Endothelial cell of umbilical vein (primary cell): ENCODE measurements around the gene KATNB1. TPM values are rescaled to one million over a fixed set of nuclear protein-coding genes. Genes with fewer than 3 reads are reported as not detected.

Source experiments
- BruUV-seq: library from RNA; stranded (reverse); fragments of 400-500 nt; replicated peaks from 2 replicates; lab custom pipeline; 2021; lab: Mats Ljungman, UMichigan
- CTCF ChIA-PET: fragments of 300-600, 350-600 bp; sonication (Branson Sonifier 250); formaldehyde crosslinking; loops from one replicate; lab custom pipeline; 2021; ENCODE audit warnings: antibody characterized with exemption, inconsistent platforms; lab: Charles Lee
- POLR2A ChIA-PET: fragments of 300-600, 350-600 bp; sonication (Branson Sonifier 250); formaldehyde crosslinking; loops from one replicate; lab custom pipeline; 2021; ENCODE audit warnings: antibody characterized with exemption, inconsistent platforms; lab: Charles Lee
- DNase-seq: peaks from one replicate; pipeline ENCODE4 v3.0.0-alpha.2; 2011; ENCODE audit warnings: low read depth, low spot score
- FAIRE-seq: peaks from 2 replicates; lab custom pipeline; 2011; peaks lifted over from hg19 to GRCh38; lab: Jason Lieb, UNC
- H2AFZ ChIP-seq: 2 replicates; pipeline ENCODE4 v1.6.0; 2012; ENCODE audit warnings: low read depth, low read length, control low read depth, inconsistent platforms
- H3K27ac ChIP-seq: 2 replicates; pipeline ENCODE4 v1.5.1; 2011; ENCODE audit warnings: low read depth, mild to moderate bottlenecking, control low read depth, low read length, moderate library complexity; ENCODE audit not compliant: insufficient read depth
- H3K27me3 ChIP-seq, 2 experiments: 2 replicates each; pipeline versions ENCODE4 v1.6.0 to v1.6.1; 2011; ENCODE audit warnings: low read length in 2 of 2, mixed read lengths in 1 of 2; ENCODE audit not compliant: control insufficient read depth in 2 of 2, insufficient read depth in 2 of 2
- H3K36me3 ChIP-seq, 2 experiments: 2 replicates in 1 of 2; 3 replicates in 1 of 2; pipeline ENCODE4 v1.5.1; 2011; ENCODE audit warnings: low read length in 2 of 2, mild to moderate bottlenecking in 1 of 2, moderate library complexity in 1 of 2; ENCODE audit not compliant: control insufficient read depth in 2 of 2, insufficient read depth in 2 of 2; ENCODE audit errors: extremely low read depth in 1 of 2
- H3K4me1 ChIP-seq: 3 replicates; pipeline ENCODE4 v1.5.1; 2011; ENCODE audit warnings: mild to moderate bottlenecking, low read length; ENCODE audit not compliant: control insufficient read depth, insufficient read depth; ENCODE audit errors: extremely low read depth
- H3K4me2 ChIP-seq: 2 replicates; pipeline ENCODE4 v1.6.1; 2011; ENCODE audit warnings: low read length, control low read depth, mixed read lengths; ENCODE audit not compliant: insufficient read depth
- H3K4me3 ChIP-seq, 3 experiments: fragments of 200-600 bp in 1 of 3; sonication (generic), shearing (Covaris generic) in 1 of 3; replicated peaks in 1 of 3; 2 replicates each; pipeline ENCODE4 v1.5.1; 2011 to 2016; ENCODE audit warnings: control low read depth in 3 of 3, low read length in 3 of 3, mild to moderate bottlenecking in 2 of 3, inconsistent platforms in 1 of 3, low read depth in 1 of 3, moderate library complexity in 1 of 3; ENCODE audit not compliant: insufficient read depth in 1 of 3
- H3K79me2 ChIP-seq: 2 replicates; pipeline ENCODE4 v1.6.0; 2012; ENCODE audit warnings: low read length, inconsistent platforms; ENCODE audit not compliant: control insufficient read depth, insufficient read depth
- H3K9ac ChIP-seq: replicated peaks from 2 replicates; pipeline ENCODE3; 2011; ENCODE audit warnings: low read length, control low read depth; ENCODE audit not compliant: insufficient read depth; ENCODE audit errors: extremely low read depth
- H3K9me1 ChIP-seq: replicated peaks from 3 replicates; pipeline ENCODE4 v1.6.0; 2011; ENCODE audit warnings: mild to moderate bottlenecking, low read length; ENCODE audit not compliant: control insufficient read depth, insufficient read depth; ENCODE audit errors: extremely low read depth
- H3K9me3 ChIP-seq: replicated peaks from 2 replicates; pipeline ENCODE4 v1.5.1; 2012; ENCODE audit warnings: low read length, inconsistent platforms; ENCODE audit not compliant: control insufficient read depth, insufficient read depth
- H4K20me1 ChIP-seq: replicated peaks from 2 replicates; pipeline ENCODE3; 2011; ENCODE audit warnings: mild to moderate bottlenecking, low read length; ENCODE audit not compliant: control insufficient read depth, insufficient read depth; ENCODE audit errors: extremely low read depth
- CTCF ChIP-seq, 2 donors: IDR thresholded peaks; 1 replicate in 1 of 2; 2 replicates in 1 of 2; pipeline ENCODE4 v1.5.1; 2011; ENCODE audit warnings: low read length in 2 of 2, mild to moderate bottlenecking in 2 of 2, moderate library complexity in 2 of 2, control low read depth in 1 of 2, inconsistent platforms in 1 of 2, low read depth in 1 of 2; ENCODE audit not compliant: insufficient read depth in 1 of 2; ENCODE audit errors: extremely low read depth in 1 of 2
- EZH2 ChIP-seq: IDR thresholded peaks from 2 replicates; pipeline ENCODE4 v1.6.1; 2012; ENCODE audit warnings: borderline replicate concordance, low read depth, mild to moderate bottlenecking, moderate library complexity, low read length, inconsistent platforms; ENCODE audit not compliant: severe bottlenecking
- FOS ChIP-seq: IDR thresholded peaks from 2 replicates; pipeline ENCODE4 v1.6.1; 2011; ENCODE audit warnings: mild to moderate bottlenecking, low read length, moderate library complexity, borderline replicate concordance; ENCODE audit not compliant: insufficient read depth
- GATA2 ChIP-seq: IDR thresholded peaks from 2 replicates; pipeline ENCODE4 v1.7.0; 2011; ENCODE audit warnings: low read depth, mild to moderate bottlenecking, moderate library complexity, mixed read lengths, low read length; ENCODE audit not compliant: insufficient read length, insufficient read depth
- JUN ChIP-seq: IDR thresholded peaks from 2 replicates; pipeline ENCODE4 v1.6.1; 2011; ENCODE audit warnings: borderline replicate concordance, low read depth; ENCODE audit not compliant: insufficient read length, insufficient read depth
- MAX ChIP-seq: IDR thresholded peaks from 2 replicates; pipeline ENCODE4 v1.6.1; 2011; ENCODE audit not compliant: insufficient read depth, insufficient read length
- MYC ChIP-seq: IDR thresholded peaks from one replicate; pipeline ENCODE4 v1.6.1; 2011; ENCODE audit warnings: mild to moderate bottlenecking, low read depth, low read length
- POLR2A ChIP-seq: IDR thresholded peaks from 2 replicates; pipeline ENCODE4 v1.6.1; 2012; ENCODE audit warnings: low read depth, mild to moderate bottlenecking, control low read depth, low read length
- POLR2AphosphoS5 ChIP-seq: IDR thresholded peaks from 2 replicates; pipeline ENCODE4 v1.6.1; 2012; ENCODE audit warnings: low read depth, mild to moderate bottlenecking, control low read depth, low read length, moderate library complexity; ENCODE audit not compliant: insufficient read depth
- dilution Hi-C: fragments of 300-500 bp; cut with MboI; formaldehyde crosslinking; loops from one replicate; pipeline ENCODE4 v1.15.0; 2019; ENCODE audit warnings: low sequenced_read_pairs; ENCODE audit not compliant: extremely low pct_ligation_motif_present
- intact Hi-C: fragments of 100-400 bp; cut with micrococcal nuclease; formaldehyde crosslinking; loops from one replicate; pipeline ENCODE4 v1.10.0; 2022
- polyA plus RNA-seq, 4 experiments: library from polyadenylated mRNA; depleted of rRNA in 3 of 4; stranded (reverse) in 3 of 4; unstranded in 1 of 4; fragments of >200 nt; gene quantifications; 2 replicates each; pipeline versions ENCODE4 v1.2.1 to v1.2.3, GENCODE V29; 2011 to 2012; ENCODE audit warnings: missing spikeins in 1 of 4
- total RNA-seq: library from RNA; stranded (reverse); gene quantifications from 2 replicates; pipeline ENCODE4 v1.2.3, GENCODE V29; 2021

The KATNB1 gene
- total and polyA plus RNA-seq, 2 donors (not counting 3 experiments of a cell fraction or from before 2014, with no cell fraction given): 25.9 to 35.9 TPM

- peak overlapping the region; percentile 47 for H3K27ac ChIP-seq
- no TSS peak for BruUV-seq
- no peaks in the 10 kb centered on the region for H4K20me1 ChIP-seq
- FAIRE-seq: peak; percentile 24
- no peak for DNase-seq
- H3K79me2 ChIP-seq: no peaks in the 10 kb centered on the region
- no peaks in the 10 kb centered on the region for H3K9me3 ChIP-seq
- POLR2A ChIA-PET: no interaction called here
- H3K4me3 ChIP-seq: peak overlapping the region; percentile 55 to 74 (median 60)
- peaks cover 19% of the 10 kb centered on the region for H3K4me1 ChIP-seq
- CTCF ChIA-PET: interaction anchor here (1.0 to 3.2 kb wide), 4 partner anchors 9 to 158 kb away, joined by 3 to 43 read pairs (median 11); no protein-coding TSS in a partner anchor
- TF ChIP-seq EZH2: no peak
- TF ChIP-seq JUN: no peak
- no peak for TF ChIP-seq POLR2AphosphoS5
- TF ChIP-seq CTCF (IDR thresholded peaks at IDR 0.05; ENCODE audit: extremely low read depth in 1 of 2, insufficient read depth in 1 of 2, low read depth in 1 of 2, low read length in 2 of 2): no peak
- no peak for TF ChIP-seq MYC
- no peak for TF ChIP-seq MAX
- no peak for TF ChIP-seq GATA2
- no peak for TF ChIP-seq FOS
- no peak for TF ChIP-seq POLR2A
- peak overlapping the region; percentile 35 for H3K4me2 ChIP-seq
- peak overlapping the region; percentile 63 for H2AFZ ChIP-seq
- peak overlapping the region; percentile 75 for H3K9ac ChIP-seq
- no peaks in the 10 kb centered on the region for H3K27me3 ChIP-seq
- intact Hi-C loops (loop anchor here (2.0 to 10.0 kb wide), 2 partner anchors 88 to 390 kb away; partner anchors contain the start of gene CFAP20), dilution Hi-C loops (no loop called here)
- H3K36me3 ChIP-seq: peaks cover 0 to 3% of the 10 kb centered on the region in 2 experiments
- H3K9me1 ChIP-seq: no peaks in the 10 kb centered on the region
Observed at GRCh38 chr16:57734308-57734924, 1.2 kb upstream of the KATNB1 start.
